HG02642 (cell line): ENCODE measurements around the gene RAB3A.
"Not testable (repeated sequence)": the region's sequence is repeated elsewhere in the genome, so short reads cannot be mapped to it uniquely, and the experiment has no call there.

Source experiments
- ATAC-seq: cut with Tn5 transposase; IDR thresholded peaks from one replicate; pipeline ENCODE4 v1.9.1; 2021; ENCODE audit warnings: mild to moderate bottlenecking; ENCODE audit not compliant: unreplicated experiment, poor library complexity

RAB3A gene

GRCh38 chr19:18224525-18225354, 20.9 kb upstream of the RAB3A start:
- ATAC-seq, result peak; percentile 95

DNA sequence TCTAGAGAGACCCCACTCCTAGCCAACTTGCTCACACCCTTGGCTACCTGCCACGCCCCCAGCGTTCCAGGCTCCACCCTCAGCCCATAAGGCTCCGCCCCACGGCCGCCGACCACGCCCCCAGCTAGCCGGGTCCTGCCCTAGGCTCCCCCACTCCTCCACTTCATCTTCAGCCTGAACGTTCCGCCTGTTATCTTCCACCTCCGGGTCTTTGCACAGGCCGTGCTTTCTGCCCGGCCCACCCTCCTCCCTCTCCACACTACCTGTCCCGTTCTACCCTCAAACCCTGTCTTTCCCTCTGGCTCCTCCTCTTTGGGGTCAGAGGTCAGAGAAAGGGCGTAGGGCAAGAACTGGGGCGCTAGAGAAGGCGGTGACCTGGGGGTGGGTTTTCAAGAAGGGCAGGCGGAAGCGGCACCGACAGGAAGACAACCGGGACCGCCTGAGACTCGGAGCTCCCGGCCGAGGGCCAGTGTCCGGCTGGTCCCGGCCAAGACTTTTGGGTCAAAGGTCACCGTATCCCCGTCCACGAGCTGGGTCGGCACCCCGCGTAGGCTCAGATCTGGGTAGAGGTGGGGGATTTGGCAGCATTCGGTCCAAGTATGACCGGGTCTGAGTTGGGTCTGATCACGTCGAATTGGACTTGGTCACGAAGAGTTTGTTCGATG, 20.1 kb upstream of the RAB3A start:
- ATAC-seq, result no peak

DNA sequence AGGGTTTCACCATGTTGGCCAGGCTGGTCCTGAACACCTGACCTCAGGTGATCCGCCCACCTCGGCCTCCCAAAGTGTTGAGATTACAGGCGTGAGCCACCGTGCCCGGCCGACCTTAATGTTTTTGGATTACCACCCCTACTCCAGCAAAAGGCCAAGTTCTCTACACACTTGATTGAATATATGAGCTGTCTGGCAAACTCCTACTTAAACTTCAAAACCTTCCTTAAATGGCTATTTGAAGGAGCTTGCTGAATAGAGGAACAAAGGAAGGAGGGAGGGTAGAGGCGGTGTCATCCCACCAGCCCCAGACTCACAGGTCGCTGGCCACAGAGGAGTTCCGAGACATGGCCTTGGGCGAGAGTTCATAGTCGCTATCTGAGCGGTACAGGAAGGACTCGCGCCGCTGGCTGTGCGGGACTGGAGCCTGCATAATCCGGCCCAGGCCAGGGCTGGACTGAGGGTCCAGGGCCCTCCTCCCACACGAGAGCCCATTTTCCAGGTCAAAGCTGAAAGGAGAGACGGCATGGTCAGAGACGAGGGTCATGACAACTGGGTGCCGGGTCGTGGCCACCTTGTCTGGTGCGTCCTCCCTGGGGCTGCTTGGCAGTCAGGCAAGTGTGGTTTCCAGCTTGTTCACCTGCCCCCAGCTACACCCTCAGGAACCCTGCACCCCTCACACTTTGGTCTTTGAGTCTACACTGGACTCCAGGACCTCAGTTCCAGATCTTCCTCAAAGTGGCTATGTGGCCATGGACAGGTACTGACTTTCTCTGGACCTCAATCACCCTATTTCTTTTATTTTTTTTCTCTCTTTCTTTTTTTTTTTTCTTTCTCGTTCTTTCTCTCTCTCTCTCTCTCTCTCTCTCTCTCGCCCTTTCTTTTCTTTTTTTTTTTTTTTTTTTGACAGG, 18.2 kb upstream of the RAB3A start:
- no peak for ATAC-seq

DNA sequence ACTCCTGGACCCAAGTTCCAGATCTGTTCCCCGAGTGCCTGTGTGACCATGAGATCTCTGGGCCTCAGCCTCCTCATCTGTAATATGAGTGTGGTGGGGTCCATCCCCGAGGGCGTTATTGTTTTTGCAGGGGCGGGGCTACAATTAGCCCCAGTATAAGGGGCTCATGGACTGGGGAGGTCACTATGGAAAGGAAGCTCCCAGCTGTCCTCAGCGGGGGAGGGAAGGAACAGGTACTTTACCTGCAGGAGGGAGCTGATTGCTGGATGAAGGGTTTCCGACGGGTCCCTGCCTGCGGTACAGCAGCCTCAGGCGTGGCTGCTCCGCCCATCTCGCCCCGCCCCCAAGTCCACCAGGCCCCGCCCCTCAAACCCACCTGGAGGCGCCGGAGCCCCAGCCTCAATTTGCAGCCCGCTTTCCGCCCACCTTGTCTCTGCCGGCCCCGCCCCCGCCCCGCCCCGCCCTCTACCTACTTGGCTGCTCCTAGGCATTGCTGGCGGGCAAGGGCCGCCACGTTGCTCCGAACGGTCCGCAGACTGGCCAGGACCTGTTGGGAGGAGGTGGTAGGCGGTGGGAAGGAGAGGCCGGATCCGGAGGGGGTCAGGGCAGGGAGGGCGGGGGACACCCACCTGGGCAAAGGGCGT, 16.9 kb upstream of the RAB3A start:
- ATAC-seq, result no peak

DNA sequence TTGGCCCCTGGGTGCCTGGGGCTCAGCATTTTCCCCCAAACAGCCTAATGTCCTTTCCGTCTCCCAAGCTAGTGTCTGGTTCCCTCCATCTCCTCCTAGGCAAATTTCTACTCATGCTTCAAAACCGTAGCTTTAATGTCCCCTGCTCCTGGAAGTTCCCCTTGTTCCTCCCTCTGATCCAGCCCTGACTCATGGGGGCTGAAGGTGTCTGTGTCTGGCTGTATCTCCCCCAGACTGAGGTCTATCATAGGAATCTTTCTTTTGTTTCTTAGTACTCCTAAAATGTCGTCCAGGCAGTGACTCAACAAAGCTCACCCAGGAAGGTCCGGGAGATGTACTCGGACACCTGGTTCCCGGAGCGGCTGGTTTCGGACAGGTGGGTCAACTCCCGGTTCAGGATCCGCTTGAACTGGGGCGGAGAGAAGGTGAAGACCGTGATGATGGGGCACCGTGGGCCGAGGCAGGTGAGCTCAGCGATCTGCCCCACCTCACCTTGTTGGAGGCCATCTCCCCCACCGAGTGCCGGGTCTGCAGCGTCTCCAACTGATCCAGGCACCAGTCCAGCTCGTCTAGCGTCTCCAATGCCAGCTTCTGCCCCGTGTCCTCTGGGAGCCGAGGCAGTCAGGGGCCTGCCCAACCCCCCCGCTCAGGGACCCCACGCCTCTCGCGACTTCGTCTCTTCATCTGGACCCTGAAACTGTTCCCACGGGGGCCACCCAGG, 16.2 kb upstream of the RAB3A start:
- no peak for ATAC-seq

GRCh38 chr19:18218600-18218999, 14.8 kb upstream of the RAB3A start:
- ATAC-seq, result no peak

- no peak for ATAC-seq
These were observed 14.3 kb upstream of the RAB3A start for GRCh38 chr19:18218159-18218558.

GRCh38 chr19:18216789-18217188, 12.9 kb upstream of the RAB3A start:
- ATAC-seq, result no peak

DNA sequence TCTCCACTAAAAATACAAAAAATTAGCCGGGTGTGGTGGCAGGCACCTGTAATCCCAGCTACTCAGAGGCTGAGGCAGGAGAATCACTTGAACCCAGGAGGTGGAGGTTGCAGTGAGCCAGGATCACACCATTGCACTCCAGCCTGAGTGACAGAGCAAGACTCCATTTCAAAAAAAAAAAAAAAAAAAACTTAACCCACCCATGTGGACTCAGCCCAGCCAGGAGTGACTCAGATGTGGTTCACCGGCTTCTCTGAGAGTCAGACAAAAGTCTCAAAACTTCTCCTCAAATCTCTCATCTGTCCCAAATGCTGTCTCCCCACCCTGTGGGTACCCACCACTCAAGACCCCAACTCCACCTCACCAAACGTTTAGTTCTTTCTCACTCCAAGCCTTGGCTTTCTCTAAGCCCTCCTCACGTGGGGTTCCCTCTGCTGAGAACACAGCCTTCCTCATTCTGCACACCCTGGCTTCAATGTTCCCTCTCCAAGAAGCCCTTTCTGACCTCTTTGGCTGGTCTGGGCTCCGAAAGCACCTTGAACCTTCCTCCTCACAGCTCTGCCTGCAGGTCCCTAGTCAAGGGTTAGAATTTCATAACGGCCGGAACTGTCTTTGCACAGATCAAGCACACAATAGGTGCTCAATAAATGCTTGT, 11.1 kb upstream of the RAB3A start:
- no peak for ATAC-seq

DNA sequence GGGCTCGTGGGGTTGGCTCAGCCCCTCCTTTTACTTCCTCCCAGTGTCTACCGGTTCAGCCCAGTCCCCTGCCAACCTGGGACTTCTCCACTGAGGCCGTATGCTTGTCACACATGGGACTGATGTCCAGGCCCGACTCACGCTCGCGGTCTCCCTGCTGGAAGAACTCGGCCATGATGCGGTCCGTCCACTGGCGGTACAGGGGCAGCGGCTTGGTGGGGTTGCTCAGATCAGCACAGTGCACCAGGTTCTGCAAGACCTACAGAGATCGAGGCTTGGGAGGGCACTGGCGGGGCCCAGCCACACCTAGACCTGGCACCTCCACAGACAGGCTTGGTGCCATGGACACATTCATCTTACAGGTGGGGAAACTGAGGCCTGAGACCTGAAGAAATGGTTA, 7.8 kb upstream of the RAB3A start:
- no peak for ATAC-seq

GRCh38 chr19:18209912-18210311, 6.1 kb upstream of the RAB3A start:
- ATAC-seq, result not testable (repeated sequence)

- ATAC-seq, result no peak
These were observed 4.5 kb upstream of the RAB3A start for GRCh38 chr19:18208098-18208951.

DNA sequence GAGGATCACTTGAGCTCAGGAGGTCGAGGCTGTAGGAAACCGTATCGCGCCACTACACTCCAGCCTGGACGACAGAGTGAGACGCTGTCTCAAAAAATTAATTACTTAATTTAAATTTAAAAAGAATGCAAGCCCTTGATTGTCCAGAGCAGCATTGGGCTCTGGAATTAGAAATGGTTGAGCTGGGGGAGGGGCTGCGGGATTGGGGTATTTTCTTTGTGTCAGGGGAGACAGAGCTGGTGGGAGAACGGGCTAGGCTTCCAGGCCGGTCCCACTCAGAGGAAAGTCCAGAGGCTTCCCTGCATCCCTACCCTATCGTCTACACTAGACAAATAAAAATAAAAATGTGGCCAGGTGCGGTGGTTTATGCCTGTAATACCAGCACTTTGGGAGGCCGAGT, 2.2 kb upstream of the RAB3A start:
- ATAC-seq, result no peak

DNA sequence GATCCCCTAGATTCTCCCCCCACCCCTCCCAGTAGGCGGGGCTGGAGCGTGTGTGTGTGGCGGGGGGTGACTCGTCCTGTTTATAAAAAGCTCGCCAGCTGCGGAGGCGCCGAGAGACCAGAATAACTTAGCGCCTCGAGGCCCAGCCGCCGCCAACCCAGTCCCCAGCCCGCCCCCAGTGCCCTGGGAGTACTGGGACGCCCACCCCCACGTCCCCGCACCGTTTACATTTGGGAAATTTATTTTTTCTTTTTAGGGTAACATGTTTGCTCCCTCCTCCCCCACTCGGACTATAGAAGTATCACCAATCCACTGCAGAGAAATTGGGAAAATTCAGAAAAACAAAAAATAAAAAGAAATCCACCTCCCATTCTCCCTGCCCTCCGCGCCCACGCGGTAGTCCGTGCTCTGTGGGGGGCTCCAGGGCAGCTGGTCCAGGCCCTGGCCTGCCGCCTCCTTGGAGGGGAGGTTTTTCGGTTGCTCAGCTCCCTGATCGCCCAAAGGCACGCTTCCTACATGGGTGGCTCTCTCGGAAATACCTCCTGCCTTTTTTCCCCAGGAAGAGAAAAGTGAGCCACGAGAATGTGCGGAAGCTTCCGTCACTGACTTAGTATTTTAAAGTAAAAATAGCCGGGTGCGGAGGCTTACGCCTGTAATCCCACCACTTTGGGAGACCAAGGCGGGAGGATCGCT, 1.5 kb upstream of the RAB3A start:
- ATAC-seq, result no peak

GRCh38 chr19:18204394-18205199, 755 bp upstream of the RAB3A start:
- peak; percentile 19 for ATAC-seq

DNA sequence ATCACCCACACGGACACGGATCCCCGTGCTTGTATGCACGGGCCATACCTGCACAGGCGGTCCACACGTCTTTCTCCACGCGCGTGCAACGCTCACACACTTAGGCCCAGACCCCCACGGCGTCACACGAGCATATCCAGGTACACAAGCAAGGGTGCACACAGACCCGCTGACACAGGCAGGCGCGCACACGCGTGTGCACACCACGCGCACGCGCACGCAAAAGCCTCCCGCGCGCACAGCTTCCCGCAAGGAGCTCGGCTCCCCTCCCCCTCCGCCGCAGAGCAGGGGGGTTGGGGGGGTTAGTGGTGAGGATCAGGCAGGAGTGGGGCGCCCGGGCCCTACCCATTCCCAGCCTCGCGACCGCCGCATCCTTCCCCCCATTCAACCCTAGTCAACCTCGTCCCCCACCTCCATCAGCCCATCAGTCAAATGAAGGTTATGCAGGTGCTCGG, 407 bp downstream of the RAB3A start:
- no peak for ATAC-seq
